Measurements from ENCODE around the gene C17orf107.
A peak's percentile ranks its signal among the peaks of the same experiment; 100 is the strongest.

DNA sequence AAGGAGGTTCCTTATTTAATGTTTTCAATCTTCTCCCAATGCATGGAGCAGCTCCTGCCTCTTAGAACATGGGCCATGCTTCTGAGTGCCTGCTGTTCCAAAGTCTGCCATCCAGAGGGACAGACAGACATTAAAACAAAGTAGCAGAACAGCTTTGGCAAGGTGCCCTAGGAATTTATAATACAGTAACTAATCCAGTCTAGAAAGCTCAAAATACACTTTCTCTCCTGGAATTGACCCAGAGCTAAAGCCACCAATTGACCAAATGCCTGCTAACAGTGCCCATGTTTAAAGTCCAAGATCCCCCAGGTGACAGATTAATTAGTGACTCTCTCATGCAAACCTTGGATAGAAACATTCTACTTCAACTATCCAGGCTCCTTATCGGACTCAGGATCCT, 14.7 kb downstream of the C17orf107 start:
- TF ChIP-seq, protein P1, sequence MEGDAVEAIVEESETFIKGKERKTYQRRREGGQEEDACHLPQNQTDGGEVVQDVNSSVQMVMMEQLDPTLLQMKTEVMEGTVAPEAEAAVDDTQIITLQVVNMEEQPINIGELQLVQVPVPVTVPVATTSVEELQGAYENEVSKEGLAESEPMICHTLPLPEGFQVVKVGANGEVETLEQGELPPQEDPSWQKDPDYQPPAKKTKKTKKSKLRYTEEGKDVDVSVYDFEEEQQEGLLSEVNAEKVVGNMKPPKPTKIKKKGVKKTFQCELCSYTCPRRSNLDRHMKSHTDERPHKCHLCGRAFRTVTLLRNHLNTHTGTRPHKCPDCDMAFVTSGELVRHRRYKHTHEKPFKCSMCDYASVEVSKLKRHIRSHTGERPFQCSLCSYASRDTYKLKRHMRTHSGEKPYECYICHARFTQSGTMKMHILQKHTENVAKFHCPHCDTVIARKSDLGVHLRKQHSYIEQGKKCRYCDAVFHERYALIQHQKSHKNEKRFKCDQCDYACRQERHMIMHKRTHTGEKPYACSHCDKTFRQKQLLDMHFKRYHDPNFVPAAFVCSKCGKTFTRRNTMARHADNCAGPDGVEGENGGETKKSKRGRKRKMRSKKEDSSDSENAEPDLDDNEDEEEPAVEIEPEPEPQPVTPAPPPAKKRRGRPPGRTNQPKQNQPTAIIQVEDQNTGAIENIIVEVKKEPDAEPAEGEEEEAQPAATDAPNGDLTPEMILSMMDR (IDR thresholded peaks at IDR 0.05): peak in 2 of 6 experiments; percentile 32 to 39
- TF ChIP-seq POLR2A (IDR thresholded peaks at IDR 0.05): no peak
